HG02884 (cell line): Measurements from ENCODE around the gene CLNK.

Experiments used
- ATAC-seq: cut with Tn5 transposase; IDR thresholded peaks from one replicate; pipeline ENCODE4 v1.9.1; 2021; ENCODE audit warnings: mild to moderate bottlenecking, moderate library complexity; ENCODE audit not compliant: unreplicated experiment

Gene CLNK

DNA sequence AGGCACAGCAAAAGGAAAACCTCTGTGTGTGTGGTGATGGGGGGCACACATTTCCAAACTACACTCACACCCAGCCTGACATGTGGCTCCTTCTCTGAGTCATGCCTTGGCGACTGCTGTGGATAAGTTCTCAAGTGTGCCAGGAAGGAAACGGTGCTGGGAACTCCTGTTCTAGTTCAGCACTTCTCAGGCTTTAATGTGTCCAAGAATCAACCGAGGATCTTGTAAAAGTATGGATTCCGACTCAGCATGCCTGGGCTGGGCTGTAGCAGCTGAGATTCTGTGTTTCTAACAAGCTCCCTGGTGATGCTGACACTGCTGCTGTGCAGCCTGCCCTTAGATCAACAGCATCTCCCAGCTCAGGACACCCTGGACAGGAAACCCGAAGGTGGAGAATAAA, 20.2 kb downstream of the CLNK start:
- no peak for ATAC-seq

DNA sequence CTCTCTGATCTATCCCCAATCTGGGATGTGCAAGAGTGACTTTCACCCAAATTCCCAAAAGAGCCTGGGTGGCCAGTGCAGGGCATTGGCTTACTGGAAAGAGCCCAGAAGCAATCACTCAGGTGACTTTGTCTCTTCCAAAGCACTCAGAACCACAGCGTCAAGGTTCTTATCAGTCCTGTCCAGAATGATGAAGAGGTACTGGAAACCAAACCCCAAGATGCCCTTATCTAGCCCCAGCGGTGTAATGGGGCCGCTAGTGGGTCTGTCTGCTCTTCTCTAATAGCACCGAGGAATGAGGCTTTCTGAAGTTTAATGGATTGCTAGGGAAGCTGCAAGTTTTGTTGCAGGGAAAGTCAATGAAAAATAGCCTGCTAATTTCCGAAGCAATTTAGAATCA, 21.6 kb downstream of the CLNK start:
- ATAC-seq, result no peak

GRCh38 chr4:10661047-10661446, 23.5 kb downstream of the CLNK start:
- ATAC-seq, result no peak

GRCh38 chr4:10659251-10659650, 25.3 kb downstream of the CLNK start:
- ATAC-seq, result no peak

- ATAC-seq, result no peak
Measured at GRCh38 chr4:10656988-10657387, 27.6 kb downstream of the CLNK start.

DNA sequence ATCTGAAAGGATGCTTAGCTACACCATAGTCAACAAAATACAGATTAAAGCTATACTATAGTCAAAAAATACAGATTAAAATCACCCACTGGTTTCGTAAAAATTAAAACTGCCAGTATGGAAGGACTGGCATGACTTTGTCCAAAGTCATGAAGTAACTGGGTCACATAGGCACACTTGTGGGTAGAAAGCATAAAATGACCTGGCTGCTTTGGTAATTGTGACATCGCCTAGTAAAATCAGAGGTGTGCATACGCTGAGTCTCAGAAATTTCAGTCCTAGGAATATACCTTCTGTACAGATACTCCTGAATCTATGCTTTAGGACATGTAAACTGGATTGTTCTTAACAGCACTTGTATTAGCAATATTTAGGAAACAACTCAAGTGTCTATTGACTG, 28.1 kb downstream of the CLNK start:
- no peak for ATAC-seq

DNA sequence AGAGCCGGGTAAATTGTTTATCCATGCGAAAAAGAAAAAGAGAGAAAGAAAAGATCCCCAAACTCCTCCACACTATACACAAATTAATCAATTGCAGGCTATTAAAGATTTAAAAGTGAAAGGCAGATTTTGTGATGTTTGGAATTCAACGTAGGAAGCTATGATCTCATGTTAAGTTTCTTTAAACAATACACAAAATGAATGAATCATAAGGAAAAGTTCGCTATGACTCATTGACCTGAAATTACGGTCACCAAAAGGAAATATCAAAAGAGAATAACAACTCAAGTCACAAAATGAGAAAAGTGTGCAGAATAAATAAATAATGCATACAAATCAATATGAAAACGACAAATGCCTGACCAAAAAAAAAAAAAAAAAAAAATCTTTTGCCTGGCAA, 28.6 kb downstream of the CLNK start:
- ATAC-seq, result peak; percentile 52

- no peak for ATAC-seq
Measured at GRCh38 chr4:10648479-10648878, 36.1 kb downstream of the CLNK start.

GRCh38 chr4:10647846-10648245, 36.7 kb downstream of the CLNK start:
- ATAC-seq, result no peak

DNA sequence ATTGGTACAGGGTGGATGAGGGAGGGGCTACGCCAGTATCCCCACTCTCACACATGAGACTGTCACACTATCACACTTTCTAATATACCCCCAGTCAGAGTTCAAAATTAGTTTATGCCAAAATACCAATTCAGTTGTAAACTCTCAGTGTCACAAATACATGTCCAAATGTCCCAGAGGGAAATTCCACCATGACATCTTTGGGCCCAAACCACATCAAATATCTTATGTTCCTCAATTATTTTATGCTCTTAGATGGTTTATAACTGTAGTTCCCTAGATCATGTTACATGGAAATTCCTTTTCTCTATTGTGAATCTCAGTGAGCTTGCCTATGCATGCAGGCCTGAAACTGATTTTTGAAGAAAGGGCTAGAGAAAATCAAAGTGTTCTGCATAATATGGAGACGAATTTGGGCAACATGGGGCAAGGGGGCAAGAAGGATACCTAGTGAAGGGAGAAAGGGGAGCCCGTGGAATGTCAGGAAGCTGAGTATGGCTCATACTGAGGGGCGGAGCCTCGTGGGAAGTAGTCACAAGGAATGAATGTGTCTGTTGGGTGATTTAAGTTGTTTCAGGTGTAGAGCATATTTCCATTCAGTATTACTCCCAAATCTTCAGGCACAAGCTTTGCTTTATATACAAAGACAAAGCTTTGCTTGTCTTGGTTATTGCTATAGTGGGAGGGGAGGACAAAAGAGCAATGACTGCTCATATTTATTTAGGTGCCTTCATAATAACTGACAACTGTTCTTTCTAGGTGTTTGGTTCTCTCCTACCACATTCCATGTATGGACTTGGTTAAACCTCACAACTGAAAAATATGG, 40.8 kb downstream of the CLNK start:
- no peak for ATAC-seq

- ATAC-seq, result no peak
Measured at GRCh38 chr4:10640561-10641201, 43.9 kb downstream of the CLNK start.

DNA sequence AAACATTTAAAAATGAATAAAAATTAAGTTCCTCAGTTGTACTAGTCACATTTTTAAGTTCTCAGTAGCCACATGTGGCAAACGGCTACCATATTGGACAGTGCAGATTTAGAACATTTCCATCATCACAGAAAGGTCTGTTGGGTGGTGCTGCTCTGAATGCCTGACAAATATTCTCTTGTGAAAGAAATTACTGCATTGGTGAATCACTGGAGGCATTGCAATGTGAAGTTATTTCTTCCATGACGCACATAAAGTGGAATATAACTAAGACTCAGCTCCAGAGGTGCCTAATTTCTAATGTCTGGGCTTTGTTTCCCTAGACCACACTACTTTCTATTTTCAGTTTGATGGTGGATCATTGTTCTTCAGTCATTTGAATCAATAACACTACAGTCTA, 44.9 kb downstream of the CLNK start:
- ATAC-seq, result no peak

DNA sequence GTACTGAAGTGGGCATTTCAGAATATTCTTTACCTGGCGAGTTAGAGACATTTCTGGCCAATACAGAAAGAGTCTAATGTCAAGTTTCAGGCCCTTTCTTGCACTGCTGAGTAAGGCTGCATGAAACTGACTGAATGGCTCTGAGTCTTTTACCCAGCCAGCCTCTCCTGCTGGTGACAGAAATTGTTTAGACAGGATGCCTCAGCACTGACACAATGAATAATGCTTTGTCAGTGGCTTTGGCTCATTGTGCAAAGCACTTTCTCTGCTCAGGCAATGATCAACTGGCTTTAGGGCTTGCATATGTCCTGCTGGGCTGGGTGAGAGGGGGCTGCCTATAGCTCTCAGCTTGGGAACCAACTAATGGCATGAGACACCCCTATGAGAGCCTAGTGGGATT, 45.5 kb downstream of the CLNK start:
- no peak for ATAC-seq

DNA sequence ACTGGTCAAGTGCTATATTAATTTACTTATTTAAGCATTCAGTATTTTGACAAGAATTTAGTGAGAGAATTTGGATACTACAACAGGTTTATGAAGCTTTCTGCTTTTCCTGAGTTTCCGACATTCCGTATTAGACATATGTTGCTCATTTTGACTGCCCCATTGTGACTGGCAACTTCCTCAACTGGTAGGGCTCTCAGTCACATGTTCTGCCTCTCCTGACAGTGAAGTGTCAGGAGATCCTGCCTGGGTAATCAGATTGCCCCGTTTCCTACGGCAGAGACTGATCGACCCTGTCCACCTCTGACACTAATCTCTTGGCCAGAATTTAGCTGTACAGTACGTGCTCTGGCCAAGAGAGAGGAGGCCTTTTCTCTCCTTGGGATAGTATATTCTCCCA, 49.5 kb downstream of the CLNK start:
- ATAC-seq, result no peak

DNA sequence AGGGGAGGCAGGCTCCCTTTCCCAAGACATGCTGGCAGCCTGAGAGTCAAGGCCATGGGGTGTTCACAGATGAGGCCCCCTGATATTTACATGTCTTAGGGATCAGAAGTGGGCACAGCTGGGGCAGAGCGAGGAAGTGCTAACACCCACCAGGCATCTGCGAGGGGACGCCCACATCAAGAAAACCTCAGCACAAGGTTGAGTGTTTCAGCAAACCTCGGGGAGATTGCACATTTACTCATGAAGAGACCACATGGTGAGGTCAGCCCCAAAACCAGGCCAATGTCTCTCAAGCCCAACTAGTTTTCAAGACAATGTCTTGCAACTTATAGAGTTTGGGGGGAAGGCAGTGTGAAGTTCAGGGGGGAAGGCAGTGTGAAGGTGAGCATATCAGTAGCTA, 55.2 kb downstream of the CLNK start:
- ATAC-seq, result no peak

DNA sequence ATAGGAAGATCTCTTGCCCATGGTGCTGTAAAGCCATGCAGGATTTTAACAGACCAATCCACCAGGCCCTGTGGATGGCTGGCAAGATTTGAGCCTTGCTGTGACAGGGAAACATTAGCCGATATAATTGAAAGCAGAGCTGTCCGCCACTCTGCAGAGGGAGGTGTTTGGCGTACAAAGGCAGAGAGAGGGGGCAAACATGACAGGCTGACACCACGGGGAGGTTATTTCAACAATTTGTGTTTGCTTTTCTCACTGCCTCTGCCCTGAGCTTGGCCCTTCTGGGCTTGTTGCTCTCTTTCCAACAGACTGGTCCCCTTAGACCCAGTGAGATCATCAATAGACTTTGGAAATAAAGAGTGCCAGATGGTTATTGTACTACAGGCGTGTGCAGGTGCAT, 59.4 kb downstream of the CLNK start:
- no peak for ATAC-seq

DNA sequence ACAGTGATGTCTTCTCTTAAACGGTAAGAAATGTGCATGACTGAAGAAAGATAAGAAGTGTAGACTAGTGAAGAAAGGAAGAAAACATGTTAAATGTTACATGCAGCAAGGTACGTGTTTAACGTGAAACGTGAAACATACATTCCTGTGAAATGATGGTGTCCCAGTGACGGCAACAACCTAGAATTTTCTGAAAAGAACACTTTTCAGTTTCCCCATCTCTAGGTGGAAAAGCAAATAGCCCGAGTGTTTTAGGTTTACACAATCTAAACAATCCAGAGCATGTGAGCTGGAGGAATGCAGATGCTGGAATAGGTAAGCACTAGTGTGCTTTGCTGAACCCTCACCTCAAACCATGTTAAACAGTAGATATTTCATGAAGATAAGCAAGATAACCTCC, 60.7 kb downstream of the CLNK start:
- ATAC-seq, result no peak

GRCh38 chr4:10623241-10623640, 61.3 kb downstream of the CLNK start:
- no peak for ATAC-seq

DNA sequence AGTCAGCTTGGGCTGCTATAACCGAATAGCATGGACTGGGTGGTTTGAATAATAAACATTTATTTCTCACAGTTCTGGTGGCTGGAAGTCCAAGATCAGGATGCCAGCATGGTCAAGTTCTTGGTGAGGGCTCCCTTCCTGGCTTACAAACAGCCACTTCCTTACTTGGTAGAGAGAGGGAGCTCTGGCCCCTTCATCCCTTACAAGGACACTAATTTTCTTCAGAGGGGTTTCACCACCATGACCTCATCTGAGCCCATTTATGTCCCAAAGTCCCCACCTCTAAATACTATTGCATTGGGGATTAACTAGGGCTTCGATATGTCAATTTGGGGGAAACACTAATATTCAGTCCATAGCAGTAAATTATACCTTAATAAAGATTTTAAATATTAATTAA, 61.8 kb downstream of the CLNK start:
- ATAC-seq, result no peak

GRCh38 chr4:10620935-10621488, 63.6 kb downstream of the CLNK start:
- no peak for ATAC-seq

DNA sequence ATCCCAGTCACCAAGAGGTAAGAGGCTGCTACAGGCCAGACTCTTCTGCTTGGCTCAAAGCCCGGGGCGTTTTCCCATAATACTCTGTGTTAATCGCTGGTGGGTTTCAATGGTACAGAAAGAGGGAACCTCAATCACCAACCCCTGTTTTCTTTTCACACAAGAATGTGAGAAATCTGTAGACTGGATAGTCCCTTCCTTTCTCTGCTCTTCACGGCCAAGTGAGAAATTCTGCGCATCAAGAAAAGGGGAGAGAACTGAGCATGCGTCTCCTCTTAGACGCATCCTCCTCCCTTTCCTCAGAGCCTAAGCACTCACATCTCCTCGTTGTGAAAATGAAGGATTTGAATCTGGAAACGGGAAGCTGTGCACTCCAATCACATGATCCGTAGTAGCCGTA, 64.7 kb downstream of the CLNK start:
- ATAC-seq, result no peak

- ATAC-seq, result no peak
Measured at GRCh38 chr4:10619220-10619619, 65.3 kb downstream of the CLNK start.
